AML-193 (cell line): ENCODE data around the gene ELMOD1.
"Not testable (repeated sequence)": the region's sequence is repeated elsewhere in the genome, so short reads cannot be mapped to it uniquely, and the experiment has no call there.

Source experiments
- DNase-seq, 2 experiments: peaks; one replicate each; lab custom pipeline; 2025; lab: John Stamatoyannopoulos, UW

ELMOD1 gene

GRCh38 chr11:107590460-107591377 is at the start of gene ELMOD1:
Gene ELMOD1 (plus strand): TSS chr11:107591147. CDS start chr11:107618190, 27,043 bp downstream.
- no peak for DNase-seq

DNA sequence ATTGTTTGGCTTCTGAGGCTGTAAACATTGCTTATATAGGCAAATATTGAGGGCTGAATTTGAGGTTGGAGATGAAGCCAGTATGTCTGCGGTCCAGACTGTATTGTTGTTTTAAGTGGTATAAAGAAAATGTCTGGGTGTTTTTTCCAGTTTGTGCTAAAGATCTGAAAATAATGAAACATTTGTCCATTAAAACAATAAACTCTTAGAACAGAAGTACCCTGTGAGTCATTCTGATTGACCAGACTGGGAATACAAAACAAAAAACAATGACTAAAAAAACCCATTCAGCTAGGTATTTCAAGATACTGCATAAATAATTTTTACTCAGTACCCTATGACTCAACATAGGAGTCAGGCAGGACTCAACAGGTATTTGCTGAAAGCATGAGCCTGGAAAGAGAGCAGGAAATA is 45.8 kb upstream of the ELMOD1 start:
- DNase-seq, result no peak

GRCh38 chr11:107547961-107548360 is 43.0 kb upstream of the ELMOD1 start:
- DNase-seq, result no peak

DNA sequence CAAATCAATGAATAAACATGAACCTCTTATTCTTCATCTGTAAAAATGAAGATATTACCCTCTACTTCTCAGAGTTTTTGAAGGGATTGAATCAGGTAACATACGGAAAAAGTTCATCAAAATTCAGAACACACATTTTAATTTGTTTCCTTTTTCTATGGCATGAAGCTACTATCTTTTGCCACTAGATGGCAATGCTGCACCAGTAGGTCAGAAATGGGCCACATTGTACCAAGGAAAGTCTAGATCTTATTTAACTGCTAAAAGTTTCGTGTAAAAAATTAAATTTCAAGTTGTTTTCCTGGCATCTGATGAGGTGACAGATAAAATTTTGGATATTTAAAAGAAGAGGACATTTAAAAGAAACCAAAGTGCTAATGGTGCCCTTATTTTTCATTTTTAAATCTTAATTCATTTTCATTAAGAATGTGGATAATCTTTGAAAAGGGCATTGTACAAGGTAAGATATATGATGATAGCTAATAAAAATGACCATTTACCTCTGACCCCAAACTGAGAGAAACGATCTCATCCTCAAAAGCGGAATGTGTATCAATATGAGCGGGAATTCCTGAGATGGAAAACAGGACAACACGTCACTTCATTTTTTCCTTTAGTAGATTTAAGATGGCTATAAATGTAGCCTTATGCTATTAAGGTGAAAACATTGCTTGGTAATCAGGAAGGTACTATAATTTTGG is 41.5 kb upstream of the ELMOD1 start:
- DNase-seq, result peak; percentile 35 to 50

GRCh38 chr11:107549954-107550285 is 41.0 kb upstream of the ELMOD1 start:
- no peak for DNase-seq

- no peak for DNase-seq
These were observed 40.6 kb upstream of the ELMOD1 start for GRCh38 chr11:107550304-107550703.

DNA sequence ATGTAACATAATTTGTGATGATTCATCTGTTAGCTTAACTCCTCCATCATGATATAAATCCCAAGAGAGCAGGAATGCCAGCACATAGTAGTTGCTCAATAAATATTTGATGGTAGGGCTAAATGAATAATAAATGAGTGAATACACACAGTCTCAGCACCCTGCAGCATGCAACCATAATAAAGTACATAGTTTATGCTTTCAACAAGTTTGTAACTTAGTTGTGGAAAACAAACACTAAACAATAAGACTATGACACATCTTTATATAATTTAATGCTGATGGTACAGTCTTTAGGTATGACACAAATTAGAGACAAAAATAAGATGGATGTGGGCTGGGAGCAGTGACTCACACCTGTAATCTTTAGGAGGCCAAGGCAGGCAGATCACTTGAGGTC is 29.3 kb upstream of the ELMOD1 start:
- DNase-seq, result no peak

DNA sequence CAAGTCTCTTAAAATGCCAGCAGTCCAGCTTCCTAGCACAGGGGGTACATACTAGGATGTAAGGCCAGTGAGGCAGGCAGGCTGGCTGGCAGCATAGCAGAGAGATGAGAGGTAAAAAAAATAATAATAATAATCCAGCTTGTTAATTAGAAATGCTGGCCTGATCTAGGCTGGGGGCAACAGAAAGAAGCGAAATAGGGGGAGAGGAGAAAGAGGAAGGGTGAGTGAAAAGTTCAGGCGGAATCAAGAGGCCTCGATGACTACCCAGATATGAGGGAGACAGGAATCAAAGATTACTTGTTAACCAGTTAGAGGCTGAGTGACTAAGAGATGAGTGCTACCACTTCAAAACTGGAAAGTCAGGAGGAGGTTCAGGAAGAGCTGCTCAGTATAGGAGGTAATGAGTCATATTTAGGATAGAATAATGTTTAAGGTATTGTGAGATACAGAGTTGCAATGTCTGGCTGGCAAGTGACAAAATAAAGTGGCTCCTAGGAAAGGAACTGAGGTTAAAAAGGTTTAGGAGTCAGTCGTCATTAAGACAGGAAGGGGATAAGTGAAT is 28.2 kb upstream of the ELMOD1 start:
- no peak for DNase-seq

DNA sequence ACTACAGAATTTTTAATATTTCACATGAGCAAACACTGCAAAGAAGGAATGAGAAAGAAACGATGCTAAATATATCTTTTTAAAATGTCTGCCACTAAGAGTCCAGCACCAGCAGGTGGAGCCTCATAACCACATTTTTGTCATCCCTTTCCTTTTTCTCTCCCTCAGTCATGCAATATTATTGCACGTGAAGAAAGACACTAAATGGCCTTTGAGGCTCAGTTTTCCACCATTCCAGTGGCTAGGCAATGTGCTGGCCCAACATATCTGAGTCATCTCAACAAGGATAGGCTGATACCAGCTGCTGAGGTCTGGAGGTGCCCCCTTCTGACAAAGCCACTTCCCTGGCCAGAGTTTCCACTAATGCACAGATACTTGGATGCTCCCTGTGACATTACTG is 27.2 kb upstream of the ELMOD1 start:
- peak; percentile 64 to 71 for DNase-seq

DNA sequence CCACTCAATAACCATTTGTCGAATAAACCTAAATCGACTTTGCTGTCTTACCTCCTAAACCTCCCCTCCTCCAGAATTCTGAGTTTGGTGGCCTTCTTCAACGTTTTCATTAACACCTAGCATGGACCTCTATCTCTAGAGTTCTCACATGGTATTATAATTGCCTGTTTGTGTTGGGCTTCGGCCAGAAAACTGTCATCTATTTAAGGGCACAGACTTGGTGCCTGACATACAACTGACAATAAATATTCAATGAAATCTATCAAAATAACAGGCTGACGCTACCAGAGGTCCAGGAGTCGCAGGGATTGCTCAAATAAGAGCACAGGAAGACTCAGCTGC is 26.1 kb upstream of the ELMOD1 start:
- DNase-seq, result no peak

GRCh38 chr11:107565219-107565937 is 25.6 kb upstream of the ELMOD1 start, which contains the start of gene ALKBH8:
Gene ALKBH8 (minus strand): TSS chr11:107565735. CDS start chr11:107560893, 4,842 bp downstream.
- peak; percentile 74 to 78 for DNase-seq

GRCh38 chr11:107565955-107566501 is 24.9 kb upstream of the ELMOD1 start:
- not testable (repeated sequence) for DNase-seq

- DNase-seq, result no peak
These were observed 24.4 kb upstream of the ELMOD1 start for GRCh38 chr11:107566569-107566968.

DNA sequence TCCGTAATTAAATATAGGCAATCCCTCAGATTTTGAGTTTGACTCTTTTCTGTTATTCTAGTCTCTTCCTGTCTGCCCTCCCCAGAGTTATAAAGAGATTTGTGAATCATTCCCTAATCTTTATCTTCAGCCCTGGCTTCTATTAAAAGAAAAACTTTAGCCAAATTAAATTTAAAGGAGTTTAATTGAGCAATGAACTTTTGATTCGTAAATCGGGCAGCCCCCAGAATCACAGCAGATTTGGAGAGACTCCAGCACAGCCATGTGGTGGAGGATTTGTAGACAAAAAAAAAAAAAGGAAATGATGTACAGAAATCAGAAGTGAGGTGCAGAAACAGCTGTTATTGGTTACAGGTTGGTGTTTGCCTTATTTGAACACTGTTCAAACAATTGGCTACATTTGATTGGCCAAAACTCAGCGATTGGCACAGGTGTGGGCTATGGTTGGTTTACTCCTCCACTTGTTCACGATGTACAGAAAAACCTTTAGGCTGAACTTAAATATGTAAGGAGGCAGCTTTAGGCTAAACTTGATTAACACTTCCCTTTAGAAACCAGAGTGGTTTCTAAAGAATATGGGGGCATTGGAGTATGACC is 23.1 kb upstream of the ELMOD1 start:
- DNase-seq, result no peak

DNA sequence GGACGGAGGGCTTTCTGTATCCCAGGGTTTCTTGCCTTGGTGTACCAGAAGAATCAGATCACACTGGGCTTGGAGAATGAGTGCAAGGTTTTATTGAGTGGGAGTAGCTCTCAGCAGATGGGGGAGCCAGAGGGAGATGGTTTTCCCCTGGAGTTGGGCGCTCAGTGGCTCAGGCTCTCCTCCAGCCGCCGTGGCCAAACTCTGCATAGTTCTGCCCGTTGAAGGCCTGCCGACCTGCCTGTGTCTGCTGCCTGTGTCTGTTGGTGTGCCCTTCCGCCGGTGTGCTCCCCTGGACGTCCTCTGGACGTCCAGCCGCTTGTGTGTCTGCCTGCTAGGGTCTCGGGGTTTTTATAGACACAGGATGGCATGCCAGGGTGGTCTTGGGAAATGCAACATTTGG is 20.9 kb upstream of the ELMOD1 start:
- no peak for DNase-seq

- no peak for DNase-seq
These were observed 17.5 kb upstream of the ELMOD1 start for GRCh38 chr11:107573438-107573837.

GRCh38 chr11:107576497-107577345 is 14.2 kb upstream of the ELMOD1 start:
- DNase-seq, result peak; percentile 31 to 50

DNA sequence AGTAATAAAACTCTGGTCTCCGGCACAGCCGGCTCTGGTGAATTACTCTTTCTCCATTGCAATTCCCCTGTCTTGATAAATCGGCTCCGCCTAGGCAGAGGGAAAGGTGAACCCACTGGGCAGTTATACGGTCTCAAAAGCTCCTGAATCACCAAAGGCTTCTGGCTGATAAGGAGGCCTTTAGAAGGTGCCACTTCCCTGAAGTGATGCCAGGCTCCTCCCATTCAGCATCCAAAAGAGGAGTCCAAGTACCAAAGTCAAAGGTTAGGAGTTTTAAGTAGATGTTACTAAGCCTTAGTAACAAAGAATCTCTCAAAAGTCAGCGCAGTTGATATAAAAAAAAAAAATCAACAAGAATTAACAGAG is 13.6 kb upstream of the ELMOD1 start:
- no peak for DNase-seq

DNA sequence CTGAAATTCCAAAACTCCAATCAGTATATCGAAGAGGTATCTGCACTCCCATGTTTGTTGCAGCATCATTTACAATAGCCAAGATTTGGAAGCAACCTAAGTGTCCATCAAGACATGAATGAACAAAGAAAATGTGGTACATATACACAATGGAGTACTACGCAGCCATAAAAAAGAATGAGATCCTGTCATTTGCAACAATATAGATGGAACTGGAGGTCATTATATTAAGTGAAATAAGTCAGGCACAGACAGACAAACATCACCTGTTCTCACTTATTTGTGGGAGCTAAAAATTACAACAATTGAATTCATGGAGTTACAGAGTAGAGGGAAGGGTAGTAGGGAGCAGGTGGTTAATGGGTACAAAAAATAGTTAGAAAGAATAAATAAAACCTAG is 11.8 kb upstream of the ELMOD1 start:
- not testable (repeated sequence) for DNase-seq

DNA sequence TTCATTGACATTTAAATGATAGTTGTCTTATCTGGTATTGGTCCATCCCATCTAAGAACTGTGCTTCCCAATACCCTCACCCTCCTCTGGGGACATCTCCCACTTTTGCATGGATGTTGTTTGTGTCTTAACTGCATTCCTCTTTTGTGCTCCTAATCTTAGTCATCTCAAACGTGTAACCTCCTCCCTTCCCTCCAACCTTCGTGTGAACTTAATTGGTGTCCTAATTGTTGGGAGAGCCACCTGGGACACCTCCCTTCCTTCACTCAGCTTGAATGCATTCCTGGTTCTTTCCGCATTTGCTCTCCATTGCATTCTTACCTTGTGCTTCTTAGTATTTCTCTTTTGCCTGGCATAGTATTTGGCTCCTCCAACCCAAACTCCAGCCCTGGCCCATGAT is 9.8 kb upstream of the ELMOD1 start:
- DNase-seq, result no peak
